ENCODE data around the gene TRIP4.
A peak's percentile ranks its signal among the peaks of the same experiment; 100 is the strongest.

TRIP4 gene

DNA sequence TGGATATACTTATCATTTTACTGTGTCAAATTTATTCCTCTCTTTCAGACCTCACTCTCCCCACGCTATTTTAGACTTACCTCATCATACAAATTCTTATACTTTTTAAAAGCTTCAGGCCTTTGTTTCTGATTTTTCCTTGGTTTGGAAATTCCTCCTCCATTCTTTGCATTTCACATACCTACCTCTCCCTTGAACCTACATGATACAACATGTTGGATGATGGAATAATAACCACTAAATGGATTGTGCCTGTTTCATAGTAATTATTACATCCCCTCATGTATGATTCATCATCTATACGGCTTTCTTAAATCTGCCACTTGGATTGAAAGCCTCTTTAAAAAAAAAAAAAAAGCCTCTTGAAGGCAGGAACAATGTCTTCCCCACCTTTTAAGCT lies 24.6 kb downstream of the TRIP4 start:
- Histone ChIP-seq H3K56ac (ENCODE audit: low read length) (no peak overlapping the region), H3K79me1 (ENCODE audit: low read length) (no peaks in the 10 kb centered on the region), H3K79me2 (ENCODE audit: control insufficient read depth, insufficient read depth, low read length) (no peaks in the 10 kb centered on the region), H3K4me1 (ENCODE audit: control insufficient read depth, low read depth, low read length) (no peaks in the 10 kb centered on the region), H3K36me3 (ENCODE audit: control insufficient read depth, insufficient read depth, low read length) (no peaks in the 10 kb centered on the region), H3K27me3 (ENCODE audit: insufficient read depth, low read length, poor library complexity) (no peaks in the 10 kb centered on the region), H3K4ac (ENCODE audit: low read depth, low read length) (no peak overlapping the region), H4K5ac (ENCODE audit: low read length) (no peak overlapping the region), H3K18ac (ENCODE audit: low read length) (no peak overlapping the region), H4K8ac (ENCODE audit: low read depth, low read length) (no peak overlapping the region), H2AK5ac (ENCODE audit: low read length) (no peak overlapping the region), H2BK120ac (ENCODE audit: low read depth, low read length) (no peak overlapping the region), H3K4me2 (ENCODE audit: low read length) (no peak overlapping the region), H3K9ac (ENCODE audit: low read length) (no peak overlapping the region), H2BK5ac (ENCODE audit: low read length) (no peak overlapping the region), H3K27ac (ENCODE audit: low read depth, low read length) (no peak overlapping the region), H2BK15ac (replicated peaks; ENCODE audit: low read depth) (no peak overlapping the region), H3K4me3 (ENCODE audit: low read length) (no peak overlapping the region), H3K23ac (ENCODE audit: low read length) (no peak overlapping the region)
- DNase-seq, result no peak
- WGBS (ENCODE audit: extremely low coverage, insufficient coverage, low lambda C conversion rate), result no CpG with 5 or more reads among the region's 2 CpGs

DNA sequence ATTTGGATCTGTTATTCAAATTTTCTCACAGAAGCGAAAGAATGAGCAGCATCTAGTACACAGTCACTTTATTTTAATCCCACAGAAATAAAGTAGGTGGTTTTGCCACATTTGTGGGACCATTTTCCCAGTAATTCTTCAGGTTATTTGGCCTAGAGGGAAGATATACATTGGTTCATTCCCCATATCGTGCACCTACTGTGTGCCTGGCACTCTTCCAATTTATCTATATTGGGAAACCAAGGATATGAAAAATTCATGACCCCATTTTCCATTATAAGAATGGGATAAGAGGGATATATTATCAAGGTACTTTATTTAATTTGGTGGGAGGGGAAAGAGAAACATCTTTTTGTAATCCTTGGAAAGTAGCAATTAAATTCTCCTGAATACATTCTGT lies 35.1 kb downstream of the TRIP4 start:
- H3K56ac ChIP-seq (ENCODE audit: low read length), result no peak overlapping the region
- H3K79me1 ChIP-seq (ENCODE audit: low read length), result no peaks in the 10 kb centered on the region
- H2AK5ac ChIP-seq (ENCODE audit: low read length), result no peak overlapping the region
- H3K4me2 ChIP-seq (ENCODE audit: low read length), result no peak overlapping the region
- H3K27ac ChIP-seq (ENCODE audit: low read depth, low read length), result no peak overlapping the region
- H2BK120ac ChIP-seq (ENCODE audit: low read depth, low read length), result no peak overlapping the region
- H3K79me2 ChIP-seq (ENCODE audit: control insufficient read depth, insufficient read depth, low read length), result no peaks in the 10 kb centered on the region
- H3K9ac ChIP-seq (ENCODE audit: low read length), result no peak overlapping the region
- H3K23ac ChIP-seq (ENCODE audit: low read length), result no peak overlapping the region
- no peak overlapping the region for H2BK15ac ChIP-seq (replicated peaks; ENCODE audit: low read depth)
- H3K4me1 ChIP-seq (ENCODE audit: control insufficient read depth, low read depth, low read length), result no peaks in the 10 kb centered on the region
- H2BK5ac ChIP-seq (ENCODE audit: low read length), result no peak overlapping the region
- DNase-seq, result no peak
- no peak overlapping the region for H3K18ac ChIP-seq (ENCODE audit: low read length)
- no peak overlapping the region for H4K5ac ChIP-seq (ENCODE audit: low read length)
- H4K8ac ChIP-seq (ENCODE audit: low read depth, low read length), result no peak overlapping the region
- no peak overlapping the region for H3K4me3 ChIP-seq (ENCODE audit: low read length)
- WGBS (ENCODE audit: extremely low coverage, insufficient coverage, low lambda C conversion rate), result no CpG with 5 or more reads among the region's 2 CpGs
- H3K36me3 ChIP-seq (ENCODE audit: control insufficient read depth, insufficient read depth, low read length), result peaks cover 1% of the 10 kb centered on the region
- H3K27me3 ChIP-seq (ENCODE audit: insufficient read depth, low read length, poor library complexity), result no peaks in the 10 kb centered on the region
- H3K4ac ChIP-seq (ENCODE audit: low read depth, low read length), result no peak overlapping the region

DNA sequence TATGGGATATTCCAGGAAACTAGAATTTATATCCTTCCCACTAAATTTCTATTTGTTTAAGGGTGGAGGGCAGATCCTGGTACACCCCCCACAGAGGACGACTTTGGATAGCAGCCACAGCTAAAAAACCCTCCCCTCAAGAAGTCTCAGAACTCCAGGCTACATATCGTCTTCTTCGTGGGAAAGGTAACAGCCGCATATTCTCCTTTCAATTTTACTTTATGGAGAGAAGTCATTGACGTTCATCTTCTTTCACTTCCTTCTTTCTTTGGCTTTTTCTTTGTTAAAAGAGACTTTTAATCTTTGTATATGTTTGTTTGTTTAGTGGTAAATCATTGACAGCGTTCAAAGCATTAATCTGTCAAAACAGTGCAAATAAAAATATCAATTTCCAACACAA lies 36.3 kb downstream of the TRIP4 start:
- H3K27me3 ChIP-seq (ENCODE audit: insufficient read depth, low read length, poor library complexity), result no peaks in the 10 kb centered on the region
- no peak overlapping the region for H3K4me3 ChIP-seq (ENCODE audit: low read length)
- no peak overlapping the region for H3K27ac ChIP-seq (ENCODE audit: low read depth, low read length)
- H3K36me3 ChIP-seq (ENCODE audit: control insufficient read depth, insufficient read depth, low read length), result no peaks in the 10 kb centered on the region
- no peak overlapping the region for H2BK5ac ChIP-seq (ENCODE audit: low read length)
- no peaks in the 10 kb centered on the region for H3K79me1 ChIP-seq (ENCODE audit: low read length)
- H3K56ac ChIP-seq (ENCODE audit: low read length), result no peak overlapping the region
- DNase-seq, result no peak
- H3K4me2 ChIP-seq (ENCODE audit: low read length), result no peak overlapping the region
- no peak overlapping the region for H3K18ac ChIP-seq (ENCODE audit: low read length)
- no peak overlapping the region for H3K4ac ChIP-seq (ENCODE audit: low read depth, low read length)
- H3K9ac ChIP-seq (ENCODE audit: low read length), result no peak overlapping the region
- no peak overlapping the region for H4K8ac ChIP-seq (ENCODE audit: low read depth, low read length)
- no peak overlapping the region for H4K5ac ChIP-seq (ENCODE audit: low read length)
- no peak overlapping the region for H2AK5ac ChIP-seq (ENCODE audit: low read length)
- H2BK15ac ChIP-seq (replicated peaks; ENCODE audit: low read depth), result no peak overlapping the region
- no peak overlapping the region for H2BK120ac ChIP-seq (ENCODE audit: low read depth, low read length)
- no peak overlapping the region for H3K23ac ChIP-seq (ENCODE audit: low read length)
- H3K79me2 ChIP-seq (ENCODE audit: control insufficient read depth, insufficient read depth, low read length), result no peaks in the 10 kb centered on the region
- no CpG with 5 or more reads among the region's 6 CpGs for WGBS (ENCODE audit: extremely low coverage, insufficient coverage, low lambda C conversion rate)
- no peaks in the 10 kb centered on the region for H3K4me1 ChIP-seq (ENCODE audit: control insufficient read depth, low read depth, low read length)

DNA sequence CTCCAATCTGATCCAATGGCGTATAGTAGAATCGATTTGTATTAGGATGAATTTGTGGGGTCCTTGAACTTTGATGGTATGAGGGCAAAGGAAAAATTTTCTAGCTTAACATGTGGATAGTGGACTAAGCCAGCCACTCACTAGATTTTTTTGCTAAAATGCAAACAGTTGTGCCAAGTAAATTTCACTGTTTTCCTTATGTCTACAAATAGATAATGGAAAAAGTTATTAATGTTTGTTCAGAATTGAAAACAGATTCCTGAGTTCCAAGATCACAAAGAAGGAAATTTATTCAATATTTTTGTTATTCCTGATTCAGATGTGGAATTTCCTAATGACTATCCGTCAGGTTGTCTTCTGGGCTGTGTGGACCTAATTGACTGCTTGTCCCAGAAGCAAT lies 37.6 kb downstream of the TRIP4 start:
- WGBS (ENCODE audit: extremely low coverage, insufficient coverage, low lambda C conversion rate), result no CpG with 5 or more reads among the region's 3 CpGs
- Histone ChIP-seq H3K27ac (ENCODE audit: low read depth, low read length) (no peak overlapping the region), H3K56ac (ENCODE audit: low read length) (no peak overlapping the region), H3K36me3 (ENCODE audit: control insufficient read depth, insufficient read depth, low read length) (no peaks in the 10 kb centered on the region), H2BK15ac (replicated peaks; ENCODE audit: low read depth) (no peak overlapping the region), H2BK120ac (ENCODE audit: low read depth, low read length) (no peak overlapping the region), H3K4me2 (ENCODE audit: low read length) (no peak overlapping the region), H3K4me1 (ENCODE audit: control insufficient read depth, low read depth, low read length) (peaks cover 4% of the 10 kb centered on the region), H3K9ac (ENCODE audit: low read length) (no peak overlapping the region), H3K27me3 (ENCODE audit: insufficient read depth, low read length, poor library complexity) (no peaks in the 10 kb centered on the region), H2AK5ac (ENCODE audit: low read length) (no peak overlapping the region), H4K5ac (ENCODE audit: low read length) (no peak overlapping the region), H4K8ac (ENCODE audit: low read depth, low read length) (no peak overlapping the region), H3K79me1 (ENCODE audit: low read length) (no peaks in the 10 kb centered on the region), H3K18ac (ENCODE audit: low read length) (no peak overlapping the region), H2BK5ac (ENCODE audit: low read length) (no peak overlapping the region), H3K23ac (ENCODE audit: low read length) (no peak overlapping the region), H3K4me3 (ENCODE audit: low read length) (no peak overlapping the region), H3K4ac (ENCODE audit: low read depth, low read length) (no peak overlapping the region), H3K79me2 (ENCODE audit: control insufficient read depth, insufficient read depth, low read length) (no peaks in the 10 kb centered on the region)
- DNase-seq, result no peak

DNA sequence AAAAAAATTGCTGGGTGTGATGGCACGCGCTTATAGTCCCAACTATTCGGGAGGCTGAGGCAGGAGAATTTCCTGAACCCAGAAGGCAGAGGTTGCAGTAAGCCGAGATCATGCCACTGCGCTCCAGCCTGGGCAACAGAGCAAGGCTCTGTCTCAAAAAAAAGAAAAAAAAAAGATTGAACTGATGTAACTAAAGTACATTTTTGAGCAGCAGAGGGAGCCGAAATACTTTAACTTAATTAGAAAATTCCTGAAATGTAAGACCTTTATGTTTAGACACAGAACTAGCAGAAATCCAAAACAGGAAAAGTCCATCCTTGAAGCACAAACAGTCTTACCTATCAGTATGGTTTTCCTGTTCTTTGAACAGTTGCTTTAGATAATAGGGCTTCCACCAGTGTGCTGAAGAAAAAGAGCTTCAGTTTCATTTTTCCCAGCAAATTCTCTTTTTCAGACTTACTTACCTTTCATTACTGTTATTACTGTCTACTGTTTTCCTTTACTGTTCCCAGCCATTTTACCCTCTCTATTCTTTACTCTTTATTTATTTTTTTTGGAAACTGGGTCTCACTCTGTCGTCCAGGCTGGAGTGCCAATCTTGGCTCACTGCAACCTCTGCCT lies 39.3 kb downstream of the TRIP4 start:
- Histone ChIP-seq H3K56ac (ENCODE audit: low read length) (no peak overlapping the region), H3K4me1 (ENCODE audit: control insufficient read depth, low read depth, low read length) (peaks cover 5% of the 10 kb centered on the region), H3K9ac (ENCODE audit: low read length) (no peak overlapping the region), H4K8ac (ENCODE audit: low read depth, low read length) (no peak overlapping the region), H3K4ac (ENCODE audit: low read depth, low read length) (no peak overlapping the region), H4K5ac (ENCODE audit: low read length) (no peak overlapping the region), H3K79me2 (ENCODE audit: control insufficient read depth, insufficient read depth, low read length) (no peaks in the 10 kb centered on the region), H2BK5ac (ENCODE audit: low read length) (no peak overlapping the region), H3K18ac (ENCODE audit: low read length) (no peak overlapping the region), H3K27me3 (ENCODE audit: insufficient read depth, low read length, poor library complexity) (no peaks in the 10 kb centered on the region), H2BK120ac (ENCODE audit: low read depth, low read length) (no peak overlapping the region), H3K23ac (ENCODE audit: low read length) (no peak overlapping the region), H3K4me3 (ENCODE audit: low read length) (no peak overlapping the region), H3K27ac (ENCODE audit: low read depth, low read length) (no peak overlapping the region), H3K4me2 (ENCODE audit: low read length) (no peak overlapping the region), H2AK5ac (ENCODE audit: low read length) (no peak overlapping the region), H3K36me3 (ENCODE audit: control insufficient read depth, insufficient read depth, low read length) (no peaks in the 10 kb centered on the region), H3K79me1 (ENCODE audit: low read length) (no peaks in the 10 kb centered on the region), H2BK15ac (replicated peaks; ENCODE audit: low read depth) (no peak overlapping the region)
- WGBS (ENCODE audit: extremely low coverage, insufficient coverage, low lambda C conversion rate), result no CpG with 5 or more reads among the region's 7 CpGs
- DNase-seq, result peak; percentile 10

DNA sequence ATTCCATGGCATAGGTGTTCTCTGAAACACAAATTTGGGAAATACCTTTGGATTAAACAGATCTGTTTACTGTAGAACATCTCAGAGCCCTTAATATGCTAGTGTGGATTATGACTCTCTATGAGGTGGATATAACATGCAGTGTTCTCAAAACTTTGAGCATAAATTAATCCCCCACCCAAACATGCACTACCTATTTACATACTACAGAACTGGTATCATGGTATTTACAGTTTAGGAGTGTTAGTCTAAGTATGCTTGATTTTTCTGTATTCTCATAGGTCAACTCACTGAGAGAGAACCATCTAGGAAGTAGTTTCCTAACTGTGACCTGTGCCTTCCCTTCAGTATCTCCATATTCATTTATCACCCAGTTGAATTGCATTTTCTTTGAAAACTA lies 41.8 kb downstream of the TRIP4 start:
- Histone ChIP-seq H3K9ac (ENCODE audit: low read length) (no peak overlapping the region), H3K36me3 (ENCODE audit: control insufficient read depth, insufficient read depth, low read length) (no peaks in the 10 kb centered on the region), H2AK5ac (ENCODE audit: low read length) (no peak overlapping the region), H3K56ac (ENCODE audit: low read length) (no peak overlapping the region), H3K4me3 (ENCODE audit: low read length) (no peak overlapping the region), H3K79me1 (ENCODE audit: low read length) (no peaks in the 10 kb centered on the region), H3K4ac (ENCODE audit: low read depth, low read length) (no peak overlapping the region), H2BK15ac (replicated peaks; ENCODE audit: low read depth) (no peak overlapping the region), H3K79me2 (ENCODE audit: control insufficient read depth, insufficient read depth, low read length) (no peaks in the 10 kb centered on the region), H2BK5ac (ENCODE audit: low read length) (no peak overlapping the region), H3K4me2 (ENCODE audit: low read length) (no peak overlapping the region), H4K5ac (ENCODE audit: low read length) (no peak overlapping the region), H3K27ac (ENCODE audit: low read depth, low read length) (no peak overlapping the region), H3K23ac (ENCODE audit: low read length) (no peak overlapping the region), H2BK120ac (ENCODE audit: low read depth, low read length) (no peak overlapping the region), H3K4me1 (ENCODE audit: control insufficient read depth, low read depth, low read length) (peaks cover 5% of the 10 kb centered on the region), H3K27me3 (ENCODE audit: insufficient read depth, low read length, poor library complexity) (no peaks in the 10 kb centered on the region), H3K18ac (ENCODE audit: low read length) (no peak overlapping the region), H4K8ac (ENCODE audit: low read depth, low read length) (no peak overlapping the region)
- no peak for DNase-seq
